ENCODE results near the gene IDH1.

GRCh38 chr2:208192611-208193236, 62.1 kb downstream of the IDH1 start:
- no peak for TF ChIP-seq CTCF (IDR thresholded peaks at IDR 0.05)
- TF ChIP-seq POLR2A (IDR thresholded peaks at IDR 0.05) = no peak

Measured in testis (tissue), 2 donors.